Activated naive CD8-positive, alpha-beta T cell treated with anti-CD3 and anti-CD28 coated beads, Interleukin-2, amount 10 ng/mL, durations not matched to agents 7 days and 5 days (primary cell): ENCODE data around the gene NFKBIA. TPM values are rescaled to one million over a fixed set of nuclear protein-coding genes. Genes with fewer than 3 reads are reported as not detected.

Experiments used
- ATAC-seq: fragments of 150-1000 bp; cut with Tn5 transposase; one replicate; pipeline ENCODE4 v1.10.0; 2021; ENCODE audit warnings: low read depth, moderate library complexity
- POLR2A ChIA-PET: fragments of 350-600 bp; sonication (Branson Sonifier 250); formaldehyde crosslinking; loops from one replicate; lab custom pipeline; 2021; ENCODE audit warnings: antibody characterized with exemption; lab: Charles Lee
- DNase-seq: peaks from one replicate; pipeline ENCODE4 v3.0.0; 2021
- H3K27ac Mint-ChIP-seq: one replicate; pipeline ENCODE4 v1.8.0; 2022; ENCODE audit warnings: mild to moderate bottlenecking, mixed read lengths
- H3K27me3 Mint-ChIP-seq: one replicate; pipeline ENCODE4 v1.8.0; 2022; ENCODE audit warnings: mild to moderate bottlenecking, moderate library complexity, mixed read lengths
- H3K36me3 Mint-ChIP-seq: one replicate; pipeline ENCODE4 v1.8.0; 2021; ENCODE audit warnings: mild to moderate bottlenecking, mixed read lengths
- H3K4me1 Mint-ChIP-seq: one replicate; pipeline ENCODE4 v1.8.0; 2021; ENCODE audit warnings: mixed read lengths
- H3K4me3 Mint-ChIP-seq: one replicate; pipeline ENCODE4 v1.8.0; 2022; ENCODE audit warnings: mild to moderate bottlenecking, moderate library complexity, mixed read lengths
- H3K9me3 Mint-ChIP-seq: one replicate; pipeline ENCODE4 v1.8.0; 2021; ENCODE audit warnings: mixed read lengths
- total RNA-seq, 2 experiments: library from RNA; stranded (reverse); gene quantifications; one replicate each; pipeline ENCODE4 v1.2.3, GENCODE V29; 2021

The NFKBIA gene
- total RNA-seq, 2 experiments from 2014 or later, result 85.5 to 88.1 TPM

DNA sequence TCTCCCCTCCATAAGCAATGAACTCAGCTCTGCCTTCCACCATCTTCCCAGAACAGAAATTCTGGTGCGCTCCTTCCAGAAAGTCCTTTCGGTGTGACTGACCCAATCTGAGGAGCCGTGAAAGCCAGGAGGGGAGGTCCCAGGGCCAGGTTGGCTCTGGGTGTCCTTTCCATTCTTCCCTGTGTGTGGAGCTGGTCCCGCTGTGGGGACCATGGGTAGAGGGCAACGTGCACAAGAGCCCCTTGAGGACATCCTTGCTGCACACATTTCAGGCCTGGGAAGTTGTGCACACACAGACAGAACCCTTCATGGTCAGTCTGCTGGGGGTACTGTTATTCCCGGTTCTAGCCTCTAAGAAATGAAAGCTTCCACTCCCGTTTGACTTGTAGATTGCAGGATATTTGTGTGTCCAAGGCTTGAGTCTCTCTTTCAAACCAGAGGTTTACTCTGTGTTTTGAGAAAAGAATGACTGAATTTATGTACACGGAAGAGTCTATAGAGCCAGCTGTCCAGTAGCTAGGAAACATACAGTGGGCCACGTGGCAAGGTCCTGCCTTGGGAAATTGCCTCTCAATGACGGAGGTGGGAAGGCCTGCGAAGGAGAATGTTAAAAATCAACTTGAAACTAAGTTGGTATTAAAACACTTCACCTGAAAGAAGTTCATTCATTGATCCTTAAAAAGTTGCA, 10.1 kb downstream of the NFKBIA start:
- ATAC-seq, result no peak
- Mint-ChIP-seq H3K4me3 (no peak overlapping the region), H3K27me3 (no peaks in the 10 kb centered on the region), H3K36me3 (peaks cover 4% of the 10 kb centered on the region), H3K9me3 (no peaks in the 10 kb centered on the region), H3K27ac (no peak overlapping the region), H3K4me1 (peaks cover 17% of the 10 kb centered on the region)
- DNase-seq, result no peak
- POLR2A ChIA-PET, result interaction anchor here (0.7 to 1.2 kb wide), 3 partner anchors 9 to 93 kb away, joined by 3 to 5 read pairs (median 3); no protein-coding TSS in a partner anchor

DNA sequence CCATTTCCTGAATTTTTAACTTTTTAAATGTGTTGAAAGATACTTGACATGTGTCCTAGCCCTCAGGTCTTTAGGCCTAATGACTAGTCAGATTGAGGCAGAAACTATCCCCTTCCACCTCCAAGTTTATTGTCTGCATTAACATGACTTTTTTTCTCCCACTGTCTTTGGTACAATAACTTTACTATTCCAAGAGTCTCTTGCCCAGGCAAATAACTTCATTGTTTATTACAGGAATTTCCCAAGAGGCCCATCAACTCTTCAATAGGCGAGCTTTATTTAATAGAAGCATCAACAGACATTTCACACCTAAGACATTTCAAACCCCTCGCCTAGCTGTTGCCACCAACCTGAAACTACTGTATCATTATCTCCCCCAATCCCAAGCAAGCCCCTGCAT, 10.7 kb downstream of the NFKBIA start:
- Mint-ChIP-seq H3K4me3 (no peak overlapping the region), H3K36me3 (peaks cover 2% of the 10 kb centered on the region), H3K27ac (no peak overlapping the region), H3K27me3 (no peaks in the 10 kb centered on the region), H3K9me3 (no peaks in the 10 kb centered on the region), H3K4me1 (peaks cover 13% of the 10 kb centered on the region)
- ATAC-seq, result no peak
- DNase-seq, result no peak
- POLR2A ChIA-PET, result interaction anchor here (1.2 kb wide), 1 partner anchor 10 kb away, joined by 3 read pairs; no protein-coding TSS in a partner anchor

GRCh38 chr14:35392103-35392502, 12.4 kb downstream of the NFKBIA start:
- ATAC-seq (no peak), DNase-seq (no peak)
- H3K4me1 Mint-ChIP-seq, result peaks cover 4% of the 10 kb centered on the region
- no peaks in the 10 kb centered on the region for H3K36me3 Mint-ChIP-seq
- POLR2A ChIA-PET, result interaction anchor here (0.8 kb wide), 1 partner anchor 18 kb away, joined by 3 read pairs; no protein-coding TSS in a partner anchor
- H3K27me3 Mint-ChIP-seq, result no peaks in the 10 kb centered on the region
- H3K4me3 Mint-ChIP-seq, result no peak overlapping the region
- H3K27ac Mint-ChIP-seq, result no peak overlapping the region
- H3K9me3 Mint-ChIP-seq, result no peaks in the 10 kb centered on the region

- ATAC-seq, result no peak
- Mint-ChIP-seq H3K4me3 (no peak overlapping the region), H3K4me1 (peaks cover 4% of the 10 kb centered on the region), H3K9me3 (no peaks in the 10 kb centered on the region), H3K27ac (no peak overlapping the region), H3K27me3 (no peaks in the 10 kb centered on the region), H3K36me3 (no peaks in the 10 kb centered on the region)
- POLR2A ChIA-PET, result interaction anchor here (1.2 kb wide), 1 partner anchor 13 kb away, joined by 3 read pairs; no protein-coding TSS in a partner anchor
- DNase-seq, result no peak
These were observed 13.2 kb downstream of the NFKBIA start for GRCh38 chr14:35391388-35391710.

DNA sequence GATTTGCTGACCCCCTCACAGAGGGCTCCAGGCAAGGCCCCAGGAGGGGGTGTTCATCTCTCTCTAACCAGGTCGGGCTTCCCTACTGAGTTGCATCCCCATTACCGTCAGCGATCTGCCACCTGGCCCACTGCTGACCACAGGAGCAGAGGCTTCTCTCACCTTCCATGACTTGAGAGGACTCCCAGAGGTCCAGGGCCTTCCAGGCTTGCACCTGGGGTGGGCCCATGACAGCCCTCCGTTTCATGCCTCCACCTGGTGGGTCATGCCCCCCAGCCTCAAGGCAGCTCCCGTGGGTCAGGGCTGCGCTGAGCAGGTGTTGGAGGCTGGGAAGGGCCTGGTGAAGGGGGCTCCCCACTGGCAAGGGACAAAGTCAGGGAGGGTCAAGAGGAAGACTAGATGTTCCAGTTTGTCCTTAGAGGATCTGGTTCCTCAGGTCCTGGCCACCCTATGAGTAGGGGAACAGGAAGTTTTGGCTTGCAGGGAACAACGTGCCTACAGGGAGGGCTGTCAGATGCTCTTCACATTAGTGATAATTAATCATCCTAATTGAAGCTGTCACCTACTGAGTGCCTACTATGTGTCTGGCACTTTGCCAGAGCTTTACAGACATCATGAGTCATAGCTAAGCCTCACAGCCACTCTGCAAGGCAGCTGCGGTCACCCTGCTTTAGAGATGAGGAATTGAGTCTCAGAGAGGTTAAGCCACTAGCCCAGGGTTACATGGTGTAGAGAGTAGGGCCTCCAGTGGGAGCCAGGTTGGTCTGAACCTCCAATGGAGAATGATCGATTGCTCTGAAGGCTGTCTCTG, 13.8 kb downstream of the NFKBIA start:
- POLR2A ChIA-PET, result interaction anchor here (1.2 kb wide), 1 partner anchor 13 kb away, joined by 3 read pairs; no protein-coding TSS in a partner anchor
- no peak for ATAC-seq
- H3K27me3 Mint-ChIP-seq, result no peaks in the 10 kb centered on the region
- no peak overlapping the region for H3K4me3 Mint-ChIP-seq
- peaks cover 2% of the 10 kb centered on the region for H3K4me1 Mint-ChIP-seq
- DNase-seq, result no peak
- H3K9me3 Mint-ChIP-seq, result no peaks in the 10 kb centered on the region
- H3K36me3 Mint-ChIP-seq, result no peaks in the 10 kb centered on the region
- H3K27ac Mint-ChIP-seq, result no peak overlapping the region

GRCh38 chr14:35389315-35389667, 15.3 kb downstream of the NFKBIA start:
- Mint-ChIP-seq H3K9me3 (no peaks in the 10 kb centered on the region), H3K27me3 (no peaks in the 10 kb centered on the region), H3K36me3 (no peaks in the 10 kb centered on the region), H3K27ac (no peak overlapping the region), H3K4me1 (no peaks in the 10 kb centered on the region), H3K4me3 (no peak overlapping the region)
- no peak for DNase-seq
- no peak for ATAC-seq
- POLR2A ChIA-PET, result interaction anchor here (1.0 to 1.4 kb wide), 2 partner anchors 10 to 22 kb away, joined by 3 read pairs; no protein-coding TSS in a partner anchor

DNA sequence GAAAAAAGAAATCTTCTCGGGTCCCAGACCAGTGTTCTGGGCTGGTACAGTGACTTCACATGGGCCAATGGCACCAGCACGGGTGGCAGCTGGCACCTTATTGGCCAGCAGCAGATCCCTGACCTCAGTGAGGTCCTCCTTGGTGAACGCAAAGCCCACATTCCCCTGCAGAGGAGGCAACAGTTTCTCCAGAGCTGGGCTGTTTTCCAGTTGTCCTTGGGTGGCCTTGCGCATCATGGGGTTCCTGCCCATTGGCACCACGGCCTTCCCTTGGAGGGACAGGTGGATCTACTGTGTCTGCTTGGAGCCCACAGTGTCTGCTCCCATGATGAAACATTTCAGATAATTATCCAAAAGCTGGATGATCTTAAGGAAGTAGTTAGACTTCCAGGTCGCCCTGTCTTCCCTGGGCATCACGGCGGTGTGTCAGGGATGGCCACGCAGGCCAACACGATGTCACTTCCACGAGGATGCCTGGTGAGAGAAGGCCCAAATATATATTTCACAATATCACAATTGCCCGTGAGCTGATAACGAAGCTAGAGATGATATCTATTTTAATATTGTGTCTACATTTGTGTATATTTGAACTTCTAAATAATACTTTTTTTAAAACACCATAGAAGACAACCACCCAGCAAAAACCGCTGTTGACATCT, 15.8 kb downstream of the NFKBIA start:
- DNase-seq (no peak), ATAC-seq (no peak)
- H3K36me3 Mint-ChIP-seq, result no peaks in the 10 kb centered on the region
- POLR2A ChIA-PET, result interaction anchor here (1.4 kb wide), 1 partner anchor 10 kb away, joined by 3 read pairs; no protein-coding TSS in a partner anchor
- no peaks in the 10 kb centered on the region for H3K27me3 Mint-ChIP-seq
- H3K9me3 Mint-ChIP-seq, result no peaks in the 10 kb centered on the region
- H3K27ac Mint-ChIP-seq, result no peak overlapping the region
- no peaks in the 10 kb centered on the region for H3K4me1 Mint-ChIP-seq
- no peak overlapping the region for H3K4me3 Mint-ChIP-seq

DNA sequence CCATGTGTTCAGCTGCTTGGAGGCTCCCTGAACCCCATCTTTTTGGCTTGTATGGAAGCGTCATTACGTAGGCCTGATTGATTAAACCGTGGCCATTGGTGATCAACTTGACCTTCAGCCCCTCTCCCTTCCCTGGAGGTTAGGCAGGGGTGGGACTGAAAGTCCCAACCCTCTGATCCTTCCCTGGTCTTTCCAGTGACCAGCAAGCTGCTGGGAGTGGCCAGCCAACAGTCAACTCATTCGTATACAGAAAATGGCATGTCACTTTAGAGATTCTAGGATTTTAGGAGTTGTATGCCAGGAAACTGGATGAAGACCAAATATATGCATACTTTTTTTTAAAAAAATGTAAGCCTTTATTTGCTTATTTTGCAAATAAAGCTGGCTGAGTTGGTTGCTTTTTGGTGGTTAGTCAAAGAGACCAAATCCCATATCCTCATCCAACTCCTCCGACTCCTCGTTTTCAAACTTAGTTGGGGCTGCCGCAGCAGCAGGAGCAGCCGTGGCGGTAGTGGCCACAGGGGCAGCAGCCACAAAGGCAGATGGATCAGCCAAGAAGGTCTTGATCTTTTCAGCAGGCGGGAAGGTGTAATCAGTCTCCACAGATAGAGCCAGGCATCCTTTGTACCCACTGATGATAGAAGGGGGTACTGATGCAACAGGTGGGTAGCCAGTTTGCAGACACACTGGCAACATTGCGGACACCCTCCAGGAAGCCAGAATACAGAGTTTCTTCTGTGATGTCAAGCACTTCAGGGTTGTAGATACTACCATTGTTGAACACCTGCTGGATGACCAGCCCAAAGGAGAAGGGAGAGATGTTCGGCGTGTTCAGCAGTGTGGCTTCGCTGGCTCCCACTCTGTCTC, 16.6 kb downstream of the NFKBIA start:
- Mint-ChIP-seq H3K4me3 (no peak overlapping the region), H3K4me1 (no peaks in the 10 kb centered on the region), H3K9me3 (no peaks in the 10 kb centered on the region), H3K36me3 (no peaks in the 10 kb centered on the region), H3K27ac (no peak overlapping the region), H3K27me3 (no peaks in the 10 kb centered on the region)
- no peak for DNase-seq
- ATAC-seq, result no peak
- POLR2A ChIA-PET, result interaction anchor here (1.5 kb wide), 1 partner anchor 13 kb away, joined by 3 read pairs; no protein-coding TSS in a partner anchor

GRCh38 chr14:35387219-35387618, 17.3 kb downstream of the NFKBIA start:
- DNase-seq, result no peak
- Mint-ChIP-seq H3K27me3 (no peaks in the 10 kb centered on the region), H3K4me3 (no peak overlapping the region), H3K27ac (no peak overlapping the region), H3K4me1 (no peaks in the 10 kb centered on the region), H3K36me3 (no peaks in the 10 kb centered on the region), H3K9me3 (no peaks in the 10 kb centered on the region)
- POLR2A ChIA-PET, result interaction anchor here (1.5 kb wide), 1 partner anchor 14 kb away, joined by 3 read pairs; no protein-coding TSS in a partner anchor
- ATAC-seq, result no peak

- Mint-ChIP-seq H3K4me1 (no peaks in the 10 kb centered on the region), H3K36me3 (no peaks in the 10 kb centered on the region), H3K27me3 (no peaks in the 10 kb centered on the region), H3K9me3 (no peaks in the 10 kb centered on the region), H3K4me3 (no peak overlapping the region), H3K27ac (no peak overlapping the region)
- DNase-seq, result no peak
- ATAC-seq, result no peak
- POLR2A ChIA-PET, result interaction anchor here (1.5 kb wide), 1 partner anchor 14 kb away, joined by 3 read pairs; no protein-coding TSS in a partner anchor
These were observed 17.9 kb downstream of the NFKBIA start for GRCh38 chr14:35386673-35387125.

DNA sequence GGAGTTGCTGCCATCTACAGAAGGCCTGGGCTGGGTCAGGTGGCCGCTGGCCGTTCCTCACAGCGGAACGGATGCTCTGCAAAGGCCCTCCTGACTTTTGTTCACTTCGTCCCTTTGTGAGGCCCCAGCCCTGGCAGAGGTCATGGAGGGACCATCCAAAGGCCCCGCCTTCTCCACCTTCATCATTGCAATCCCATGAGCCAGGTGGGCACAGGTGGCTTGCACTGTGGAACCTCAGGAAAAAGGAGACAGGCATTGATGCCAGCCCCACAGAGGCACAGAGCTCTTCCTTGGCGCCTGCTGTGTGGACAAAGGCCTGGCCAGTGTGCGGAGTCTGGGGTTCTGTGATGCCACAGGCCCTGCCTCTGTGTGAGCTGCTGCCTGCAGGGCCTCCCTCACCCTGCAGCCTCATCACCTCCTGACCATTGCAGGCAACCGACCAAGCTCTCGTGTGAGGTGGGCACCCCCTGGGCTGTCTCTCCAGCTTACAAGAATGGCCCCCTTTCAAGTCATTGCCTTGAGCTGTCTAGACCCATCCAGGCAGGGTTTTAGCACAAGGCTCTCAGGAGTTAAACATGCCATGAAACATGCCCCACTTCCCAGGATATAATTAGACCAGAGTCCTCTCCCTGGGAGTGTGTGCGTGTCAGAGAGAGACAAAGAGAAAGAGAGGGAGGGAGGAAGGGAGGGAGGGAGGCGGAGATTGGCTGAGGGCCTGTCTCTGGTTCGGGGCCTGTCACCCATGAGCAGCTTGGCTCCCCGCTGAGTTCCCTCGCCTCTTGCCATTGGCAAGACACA, 19.3 kb downstream of the NFKBIA start:
- ATAC-seq (no peak), DNase-seq (no peak)
- Mint-ChIP-seq H3K27me3 (peaks cover under 1% of the 10 kb centered on the region), H3K36me3 (no peaks in the 10 kb centered on the region), H3K4me3 (no peak overlapping the region), H3K27ac (no peak overlapping the region), H3K4me1 (no peaks in the 10 kb centered on the region), H3K9me3 (no peaks in the 10 kb centered on the region)
- POLR2A ChIA-PET, result interaction anchor here (1.1 kb wide), 1 partner anchor 18 kb away, joined by 3 read pairs; no protein-coding TSS in a partner anchor
